HepG2 (cell line): ENCODE measurements around the gene AKR1C4. TPM values are rescaled to one million over a fixed set of nuclear protein-coding genes. Genes with fewer than 3 reads are reported as not detected.
A peak's percentile ranks its signal among the peaks of the same experiment; 100 is the strongest.

Source experiments
- AKAP8 ChIP-seq: sonication (generic); formaldehyde crosslinking; IDR thresholded peaks from 2 replicates; pipeline ENCODE4 v1.5.1; 2020; ENCODE audit warnings: mild to moderate bottlenecking, missing genetic modification reagents
- ASH2L ChIP-seq: fragments of 300-600, 200-600 bp; sonication (generic); IDR thresholded peaks from 2 replicates; pipeline ENCODE4 v1.7.0; 2017; ENCODE audit warnings: low read depth, mild to moderate bottlenecking, moderate library complexity, mixed read lengths, low read length; ENCODE audit not compliant: insufficient read length
- DRAP1 ChIP-seq: IDR thresholded peaks from 2 replicates; pipeline ENCODE4 v1.6.1; 2016; ENCODE audit warnings: missing genetic modification reagents, missing compliant biosample characterization
- FIP1L1 ChIP-seq: fragments of 200-400 bp; formaldehyde crosslinking; IDR thresholded peaks from 2 replicates; pipeline ENCODE4 v1.6.1; 2018; ENCODE audit warnings: low read depth, mild to moderate bottlenecking, low read length, moderate library complexity, borderline replicate concordance; ENCODE audit not compliant: insufficient read depth
- GABPA ChIP-seq, 2 experiments: IDR thresholded peaks; 2 replicates each; pipeline ENCODE4 v1.6.1; 2011 to 2016; ENCODE audit warnings: low read depth in 2 of 2, low read length in 1 of 2, missing biosample characterization in 1 of 2, missing genetic modification characterization in 1 of 2
- HMGXB4 ChIP-seq, 2 experiments: sonication (generic) in 1 of 2; formaldehyde crosslinking in 1 of 2; IDR thresholded peaks; 2 replicates each; pipeline versions ENCODE4 v1.4.0 to v1.6.1; 2018 to 2020; ENCODE audit warnings: missing genetic modification reagents in 2 of 2, borderline replicate concordance in 1 of 2, low read depth in 1 of 2, mild to moderate bottlenecking in 1 of 2, missing biosample characterization in 1 of 2
- IRX3 ChIP-seq: sonication (generic); formaldehyde crosslinking; IDR thresholded peaks from 2 replicates; pipeline ENCODE4 v1.8.1; 2023; ENCODE audit warnings: mild to moderate bottlenecking, low read depth, missing genetic modification reagents, borderline replicate concordance
- KLF11 ChIP-seq: IDR thresholded peaks from 2 replicates; pipeline ENCODE4 v1.6.1; 2016; ENCODE audit warnings: missing compliant biosample characterization
- MEF2D ChIP-seq: sonication (generic); formaldehyde crosslinking; IDR thresholded peaks from 2 replicates; pipeline ENCODE4 v1.5.1; 2020; ENCODE audit warnings: mild to moderate bottlenecking, missing genetic modification reagents
- MXD4 ChIP-seq: IDR thresholded peaks from 2 replicates; pipeline ENCODE4 v1.6.1; 2016; ENCODE audit warnings: mild to moderate bottlenecking, missing biosample characterization, missing genetic modification reagents
- RFX5 ChIP-seq: IDR thresholded peaks from 2 replicates; pipeline ENCODE4 v1.6.1; 2011; ENCODE audit warnings: low read depth, low read length, improper control_type of control experiment
- RNF2 ChIP-seq: fragments of 450-650 bp; conservative IDR thresholded peaks from 2 replicates; pipeline ENCODE4 v1.6.1; 2016; ENCODE audit warnings: low read depth
- SNAPC2 ChIP-seq: sonication (generic); formaldehyde crosslinking; IDR thresholded peaks from 2 replicates; pipeline ENCODE4 v1.8.1; 2022; ENCODE audit warnings: mild to moderate bottlenecking, missing genetic modification reagents
- ZBTB10 ChIP-seq: sonication (generic); formaldehyde crosslinking; IDR thresholded peaks from 2 replicates; pipeline ENCODE4 v1.4.0; 2020; ENCODE audit warnings: missing genetic modification reagents, borderline replicate concordance
- ZBTB21 ChIP-seq: sonication (generic); formaldehyde crosslinking; IDR thresholded peaks from 2 replicates; pipeline ENCODE4 v1.4.0; 2020; ENCODE audit warnings: missing genetic modification reagents
- ZBTB46 ChIP-seq: sonication (generic); formaldehyde crosslinking; IDR thresholded peaks from 2 replicates; pipeline ENCODE4 v1.4.0; 2020; ENCODE audit warnings: mild to moderate bottlenecking, missing genetic modification reagents, borderline replicate concordance
- ZC3H4 ChIP-seq: sonication (generic); formaldehyde crosslinking; IDR thresholded peaks from 2 replicates; pipeline ENCODE4 v1.4.0; 2020; ENCODE audit warnings: missing genetic modification reagents, borderline replicate concordance
- ZNF24 ChIP-seq: fragments of 450-650 bp; IDR thresholded peaks from 2 replicates; pipeline ENCODE4 v1.6.1; 2017; ENCODE audit warnings: antibody characterized with exemption, mild to moderate bottlenecking
- ZNF33A ChIP-seq: sonication (generic); formaldehyde crosslinking; IDR thresholded peaks from 2 replicates; pipeline ENCODE4 v1.5.1; 2020; ENCODE audit warnings: missing genetic modification reagents, mild to moderate bottlenecking, moderate library complexity, borderline replicate concordance
- ZNF614 ChIP-seq: IDR thresholded peaks from 2 replicates; pipeline ENCODE4 v1.6.1; 2018; ENCODE audit warnings: missing biosample characterization, missing genetic modification reagents, inconsistent platforms, borderline replicate concordance
- ZNF629 ChIP-seq: sonication (generic); formaldehyde crosslinking; conservative IDR thresholded peaks from 2 replicates; pipeline ENCODE4 v1.5.0; 2020; ENCODE audit warnings: missing genetic modification reagents
- ZNF746 ChIP-seq: sonication (generic); formaldehyde crosslinking; IDR thresholded peaks from 2 replicates; pipeline ENCODE4 v1.8.0; 2022; ENCODE audit warnings: mild to moderate bottlenecking, missing genetic modification reagents
- ZSCAN9 ChIP-seq: IDR thresholded peaks from 2 replicates; pipeline ENCODE4 v1.6.1; 2016; ENCODE audit warnings: borderline replicate concordance
- polyA plus RNA-seq, 8 experiments: library from polyadenylated mRNA; depleted of rRNA in 3 of 8; stranded (reverse) in 7 of 8; unstranded in 1 of 8; fragments of >200 nt; fragmentation: Illumina TruSeq in 4 of 8; extraction: Trizol in 4 of 8; gene quantifications; 2 replicates each; pipeline versions ENCODE4 v1.2.1 to v1.2.3, GENCODE V29; 2011 to 2016; ENCODE audit warnings: low read depth in 4 of 8, missing spikeins in 1 of 8, mixed read lengths in 1 of 8; ENCODE audit not compliant: insufficient read depth in 1 of 8
- total RNA-seq, 5 experiments: library from RNA; depleted of rRNA; stranded (reverse); fragments of >200 nt; fragmentation: Illumina TruSeq; extraction: Trizol; gene quantifications; 2 replicates each; pipeline ENCODE4 v1.2.3, GENCODE V29; 2016; ENCODE audit warnings: low read depth in 1 of 5

Gene AKR1C4
- total and polyA plus RNA-seq, 2 of the 13 experiments (the other 11 are each of a cell fraction or from before 2014, with no cell fraction given): 0.18 to 1.3 TPM

GRCh38 chr10:5147255-5147980, 49.2 kb upstream of the AKR1C4 start (continued):
- peak; percentile 78 for TF ChIP-seq MEF2D (CRISPR knock-in tag)
- TF ChIP-seq ZNF629: 0 out of 2 replicates have a peak, but pooled peaks have one; percentile 42
- TF ChIP-seq ZBTB46: no peak
- TF ChIP-seq ZNF746 (CRISPR knock-in tag): no peak
- peak; percentile 88; the same call in 1 of the 2 replicates for TF ChIP-seq SNAPC2 (CRISPR knock-in tag)
- TF ChIP-seq ZNF33A (CRISPR knock-in tag): no peak
- peak; percentile 69 for TF ChIP-seq KLF11 (CRISPR knock-in tag)
- peak; percentile 97; the same call in 1 of the 2 replicates for TF ChIP-seq ZC3H4 (CRISPR knock-in tag)
- TF ChIP-seq ZSCAN9: peak; percentile 62
- peak; percentile 87 for TF ChIP-seq DRAP1 (CRISPR knock-in tag)
- TF ChIP-seq ZNF614: 0 out of 2 replicates have a peak, but pooled peaks have one; percentile 16
- TF ChIP-seq AKAP8 (CRISPR knock-in tag): no peak
- TF ChIP-seq MXD4 (CRISPR knock-in tag): peak; percentile 53
- TF ChIP-seq FIP1L1: no peak
- peak in 1 of 2 experiments; percentile 54; a peak in 1 of 4 replicates for TF ChIP-seq HMGXB4 (CRISPR knock-in tag; IDR thresholded peaks at IDR 0.05; ENCODE audit: borderline replicate concordance in 1 of 2, low read depth in 1 of 2)
- TF ChIP-seq ZBTB10 (CRISPR knock-in tag): no peak
- no peak for TF ChIP-seq RNF2
- peak; percentile 52; the same call in 1 of the 2 replicates for TF ChIP-seq ZBTB21
- TF ChIP-seq ASH2L: peak; percentile 98
- TF ChIP-seq GABPA (IDR thresholded peaks at IDR 0.05; ENCODE audit: low read depth, low read length): no peak
- 0 out of 2 replicates have a peak, but pooled peaks have one; percentile 57 for TF ChIP-seq GABPA (CRISPR knock-in tag; IDR thresholded peaks at IDR 0.05; ENCODE audit: low read depth)
- 0 out of 2 replicates have a peak, but pooled peaks have one; percentile 50 for TF ChIP-seq IRX3 (CRISPR knock-in tag)
- no peak for TF ChIP-seq RFX5
- TF ChIP-seq ZNF24: peak; percentile 19; the same call in 1 of the 2 replicates
